ENCODE results near the gene PDLIM5.

GRCh38 chr4:94629837-94630236 is 178.1 kb downstream of the PDLIM5 start:
- TF ChIP-seq CTCF (IDR thresholded peaks at IDR 0.05; ENCODE audit: low read depth, low read length, poor library complexity, severe bottlenecking) (no peak), EZH2phosphoT487 (IDR thresholded peaks at IDR 0.05; ENCODE audit: borderline replicate concordance, low read length) (no peak)
